Measurements from ENCODE around the gene PLEKHA1.

- TF ChIP-seq EZH2 (IDR thresholded peaks at IDR 0.05) (no peak), POLR2AphosphoS5 (IDR thresholded peaks at IDR 0.05; ENCODE audit: borderline replicate concordance, low read depth, low read length) (no peak), FOXP2 (optimal IDR thresholded peaks at IDR 0.05; ENCODE audit: control extremely low read depth, extremely low read length, insufficient read depth) (no peak)
These were observed 104.5 kb downstream of the PLEKHA1 start for GRCh38 chr10:122478971-122479370.

All from SK-N-MC (cell line).